ENCODE data around the gene SETMAR. TPM values are rescaled to one million over a fixed set of nuclear protein-coding genes. Genes with fewer than 3 reads are reported as not detected.
"Not testable (repeated sequence)": the region's sequence is repeated elsewhere in the genome, so short reads cannot be mapped to it uniquely, and the experiment has no call there.

SETMAR gene
- total RNA-seq, 1 donor from 2014 or later: 18.3 TPM

- Histone ChIP-seq H3K36me3 (peaks cover 8% of the 10 kb centered on the region), H3K9me3 (ENCODE audit: low read depth) (peaks cover 7% of the 10 kb centered on the region), H2AFZ (replicated peaks) (no peak overlapping the region), H3F3A (ENCODE audit: low read depth) (no peaks in the 10 kb centered on the region), H3K27ac (no peak overlapping the region), H3K79me2 (ENCODE audit: low read depth) (no peaks in the 10 kb centered on the region), H3K4me3 (no peak overlapping the region), H3K27me3 (no peaks in the 10 kb centered on the region), H3K9ac (no peak overlapping the region), H3K4me1 (peaks cover 8% of the 10 kb centered on the region), H3K4me2 (no peak overlapping the region), H4K20me1 (ENCODE audit: low read depth) (no peaks in the 10 kb centered on the region)
- Mint-ChIP-seq H3K4me1 (no peaks in the 10 kb centered on the region), H3K27ac (no peak overlapping the region), H3K9me3 (peaks cover 8% of the 10 kb centered on the region), H3K36me3 (peaks cover 8% of the 10 kb centered on the region), H3K4me3 (no peak overlapping the region), H3K27me3 (ENCODE audit: insufficient read depth, low read depth) (no peaks in the 10 kb centered on the region)
- TF ChIP-seq CTCF (IDR thresholded peaks at IDR 0.05) (no peak), EZH2phosphoT487 (IDR thresholded peaks at IDR 0.05) (no peak), EZH2 (IDR thresholded peaks at IDR 0.05) (no peak)
- DNase-seq (ENCODE audit: low spot score): no peak
Measured at GRCh38 chr3:4323246-4324027, 20.3 kb downstream of the SETMAR start.

DNA sequence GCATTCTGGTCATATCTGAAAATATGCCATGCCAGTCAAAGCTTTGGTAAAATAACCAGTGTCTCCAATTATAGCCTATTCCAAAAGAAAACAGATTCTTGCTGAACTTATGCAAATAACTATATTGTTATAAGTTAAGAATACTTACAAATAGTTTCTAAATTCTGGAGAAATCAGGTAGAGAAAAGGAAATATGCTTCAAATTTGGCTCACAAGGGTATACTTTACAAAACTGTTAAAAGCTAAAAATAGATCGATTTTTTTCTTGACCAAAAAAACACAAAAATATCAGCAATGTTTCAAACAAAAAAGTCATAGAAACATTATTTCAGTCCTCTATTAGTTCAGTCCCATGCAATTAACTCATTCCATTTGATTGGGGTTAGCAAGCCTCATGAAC lies 23.7 kb downstream of the SETMAR start:
- Histone ChIP-seq H3K9ac (no peak overlapping the region), H3K4me3 (no peak overlapping the region), H3K4me1 (no peaks in the 10 kb centered on the region), H2AFZ (replicated peaks) (no peak overlapping the region), H3K27me3 (no peaks in the 10 kb centered on the region), H3F3A (ENCODE audit: low read depth) (no peaks in the 10 kb centered on the region), H3K27ac (no peak overlapping the region), H3K79me2 (ENCODE audit: low read depth) (no peaks in the 10 kb centered on the region), H4K20me1 (ENCODE audit: low read depth) (no peaks in the 10 kb centered on the region), H3K4me2 (no peak overlapping the region), H3K36me3 (peaks cover 8% of the 10 kb centered on the region), H3K9me3 (ENCODE audit: low read depth) (peaks cover 7% of the 10 kb centered on the region)
- no peak for TF ChIP-seq CTCF (IDR thresholded peaks at IDR 0.05)
- TF ChIP-seq EZH2phosphoT487 (IDR thresholded peaks at IDR 0.05): no peak
- no peak for TF ChIP-seq EZH2 (IDR thresholded peaks at IDR 0.05)
- Mint-ChIP-seq H3K4me1 (no peaks in the 10 kb centered on the region), H3K9me3 (peaks cover 22% of the 10 kb centered on the region), H3K4me3 (no peak overlapping the region), H3K36me3 (peaks cover 2% of the 10 kb centered on the region), H3K27ac (no peak overlapping the region), H3K27me3 (ENCODE audit: insufficient read depth, low read depth) (no peaks in the 10 kb centered on the region)
- no peak for DNase-seq (ENCODE audit: low spot score)

GRCh38 chr3:4329806-4330205 lies 26.6 kb downstream of the SETMAR start:
- not testable (repeated sequence) for H3F3A ChIP-seq (ENCODE audit: low read depth); H4K20me1 ChIP-seq (ENCODE audit: low read depth); H2AFZ ChIP-seq (replicated peaks); DNase-seq (ENCODE audit: low spot score); H3K4me1 ChIP-seq; H3K36me3 ChIP-seq; H3K27ac Mint-ChIP-seq; H3K79me2 ChIP-seq (ENCODE audit: low read depth); H3K4me2 ChIP-seq; H3K27me3 ChIP-seq; H3K4me3 Mint-ChIP-seq; H3K27me3 Mint-ChIP-seq (ENCODE audit: insufficient read depth, low read depth); H3K27ac ChIP-seq; H3K4me1 Mint-ChIP-seq; H3K9ac ChIP-seq; H3K36me3 Mint-ChIP-seq; H3K9me3 ChIP-seq (ENCODE audit: low read depth); H3K4me3 ChIP-seq
- H3K9me3 Mint-ChIP-seq: peaks cover 22% of the 10 kb centered on the region

DNA sequence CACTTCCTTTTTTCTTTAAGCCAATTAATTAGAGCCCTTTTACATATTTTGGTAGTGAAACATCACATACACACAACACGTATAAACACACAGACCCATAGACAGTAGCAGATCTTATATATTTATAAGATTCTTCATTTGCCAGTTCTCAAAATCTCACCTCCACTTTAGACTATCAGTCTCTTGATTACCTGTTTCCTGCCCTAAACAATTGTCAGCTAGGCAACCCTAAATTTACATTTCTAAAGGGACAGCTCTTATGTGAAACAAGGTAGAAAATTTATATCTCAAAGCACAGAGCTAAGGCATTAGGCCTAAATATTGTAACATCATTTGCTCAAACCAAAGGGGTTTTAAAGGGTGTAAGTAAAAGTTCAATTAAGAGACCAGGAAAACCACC lies 28.9 kb downstream of the SETMAR start:
- Histone ChIP-seq H3K4me3 (no peak overlapping the region), H3K36me3 (peaks cover 3% of the 10 kb centered on the region), H3F3A (ENCODE audit: low read depth) (no peaks in the 10 kb centered on the region), H4K20me1 (ENCODE audit: low read depth) (no peaks in the 10 kb centered on the region), H3K9ac (no peak overlapping the region), H3K27ac (no peak overlapping the region), H3K4me1 (no peaks in the 10 kb centered on the region), H3K27me3 (no peaks in the 10 kb centered on the region), H3K79me2 (ENCODE audit: low read depth) (no peaks in the 10 kb centered on the region), H3K4me2 (no peak overlapping the region), H3K9me3 (ENCODE audit: low read depth) (peaks cover 3% of the 10 kb centered on the region), H2AFZ (replicated peaks) (no peak overlapping the region)
- TF ChIP-seq EZH2phosphoT487 (IDR thresholded peaks at IDR 0.05): no peak
- no peak for TF ChIP-seq EZH2 (IDR thresholded peaks at IDR 0.05)
- no peak for TF ChIP-seq CTCF (IDR thresholded peaks at IDR 0.05)
- Mint-ChIP-seq H3K36me3 (peaks cover under 1% of the 10 kb centered on the region), H3K4me1 (no peaks in the 10 kb centered on the region), H3K4me3 (no peak overlapping the region), H3K9me3 (peaks cover 20% of the 10 kb centered on the region), H3K27ac (no peak overlapping the region), H3K27me3 (ENCODE audit: insufficient read depth, low read depth) (no peaks in the 10 kb centered on the region)
- no peak for DNase-seq (ENCODE audit: low spot score)
